ENCODE data around the gene CAPN15.

Gene CAPN15

DNA sequence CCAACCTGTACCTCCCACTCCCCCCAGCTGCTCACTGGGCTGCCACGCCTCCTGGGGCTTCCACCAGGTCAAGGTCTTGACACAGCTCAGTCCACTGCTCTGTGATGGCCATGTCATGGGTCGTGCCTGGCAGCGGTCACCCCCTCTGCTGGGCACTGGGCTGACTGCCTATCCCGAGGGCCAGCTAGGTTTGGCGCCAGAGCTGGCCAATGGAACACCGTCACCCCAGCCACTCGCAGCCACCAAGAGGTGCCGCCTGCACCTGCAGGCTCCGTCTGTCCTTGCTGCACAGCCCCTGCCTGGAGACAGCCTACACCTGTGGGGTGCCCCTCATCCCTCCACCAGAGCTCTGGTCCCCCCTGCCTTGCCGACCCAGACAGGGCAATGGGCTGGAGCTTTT lies 57.8 kb downstream of the CAPN15 start:
- Histone ChIP-seq H3K4me3 (IDR thresholded peaks at IDR 0.05; ENCODE audit: insufficient read depth, low read depth, low read length) (no peak overlapping the region), H3K9ac (no peak overlapping the region), H3K79me2 (ENCODE audit: insufficient read depth, low read depth) (peaks cover 19% of the 10 kb centered on the region; the same call in 1 of the 2 replicates), H4K20me1 (ENCODE audit: insufficient read depth) (no peaks in the 10 kb centered on the region), H3K36me3 (ENCODE audit: insufficient read depth) (no peaks in the 10 kb centered on the region), H2AFZ (ENCODE audit: low read depth) (no peak overlapping the region), H3K27me3 (ENCODE audit: insufficient read depth, low read depth) (no peaks in the 10 kb centered on the region; the same call in 1 of the 2 replicates), H3K27ac (no peak overlapping the region), H3K4me2 (no peak overlapping the region), H3K4me1 (ENCODE audit: low read depth, poor library complexity, severe bottlenecking) (peaks cover 15% of the 10 kb centered on the region)
- TF ChIP-seq, protein P1, sequence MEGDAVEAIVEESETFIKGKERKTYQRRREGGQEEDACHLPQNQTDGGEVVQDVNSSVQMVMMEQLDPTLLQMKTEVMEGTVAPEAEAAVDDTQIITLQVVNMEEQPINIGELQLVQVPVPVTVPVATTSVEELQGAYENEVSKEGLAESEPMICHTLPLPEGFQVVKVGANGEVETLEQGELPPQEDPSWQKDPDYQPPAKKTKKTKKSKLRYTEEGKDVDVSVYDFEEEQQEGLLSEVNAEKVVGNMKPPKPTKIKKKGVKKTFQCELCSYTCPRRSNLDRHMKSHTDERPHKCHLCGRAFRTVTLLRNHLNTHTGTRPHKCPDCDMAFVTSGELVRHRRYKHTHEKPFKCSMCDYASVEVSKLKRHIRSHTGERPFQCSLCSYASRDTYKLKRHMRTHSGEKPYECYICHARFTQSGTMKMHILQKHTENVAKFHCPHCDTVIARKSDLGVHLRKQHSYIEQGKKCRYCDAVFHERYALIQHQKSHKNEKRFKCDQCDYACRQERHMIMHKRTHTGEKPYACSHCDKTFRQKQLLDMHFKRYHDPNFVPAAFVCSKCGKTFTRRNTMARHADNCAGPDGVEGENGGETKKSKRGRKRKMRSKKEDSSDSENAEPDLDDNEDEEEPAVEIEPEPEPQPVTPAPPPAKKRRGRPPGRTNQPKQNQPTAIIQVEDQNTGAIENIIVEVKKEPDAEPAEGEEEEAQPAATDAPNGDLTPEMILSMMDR (conservative IDR thresholded peaks at IDR 0.05; ENCODE audit: low read depth, low read length) = no peak

DNA sequence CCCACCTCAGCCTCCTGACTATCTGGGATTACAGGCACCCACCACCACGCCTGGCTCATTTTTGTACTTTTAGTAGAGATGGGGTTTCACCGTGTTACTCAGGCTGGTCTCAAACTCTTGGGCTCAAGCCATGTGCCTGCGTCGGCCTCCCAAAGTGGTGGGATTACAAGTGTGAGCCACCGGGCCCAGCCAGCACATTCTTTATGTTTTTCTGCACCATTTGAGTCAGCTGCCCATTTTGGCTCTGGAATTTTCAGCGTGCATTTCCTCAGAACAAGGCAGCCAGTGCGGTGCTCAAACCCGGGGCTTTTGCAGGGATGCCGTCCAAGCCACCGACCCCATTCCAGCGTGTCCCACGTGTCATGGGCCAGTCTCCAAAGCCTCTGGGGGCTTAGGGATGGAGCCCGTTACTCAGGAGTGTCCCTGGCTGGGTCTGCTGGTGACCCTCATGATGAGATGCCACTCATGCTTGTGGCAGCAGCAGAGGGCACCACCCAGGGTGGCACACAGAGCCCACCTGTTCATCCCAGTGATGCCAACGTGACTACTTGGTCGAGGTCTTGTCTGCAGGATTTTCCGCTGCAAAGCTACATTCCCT lies 58.6 kb downstream of the CAPN15 start:
- Histone ChIP-seq H3K27me3 (ENCODE audit: insufficient read depth, low read depth) (no peaks in the 10 kb centered on the region; the same call in 1 of the 2 replicates), H3K4me1 (ENCODE audit: low read depth, poor library complexity, severe bottlenecking) (peaks cover 19% of the 10 kb centered on the region), H3K36me3 (ENCODE audit: insufficient read depth) (no peaks in the 10 kb centered on the region), H3K9ac (no peak overlapping the region), H3K4me2 (no peak overlapping the region), H3K27ac (no peak overlapping the region), H4K20me1 (ENCODE audit: insufficient read depth) (no peaks in the 10 kb centered on the region), H3K79me2 (ENCODE audit: insufficient read depth, low read depth) (peaks cover 25% of the 10 kb centered on the region), H3K4me3 (IDR thresholded peaks at IDR 0.05; ENCODE audit: insufficient read depth, low read depth, low read length) (no peak overlapping the region), H2AFZ (ENCODE audit: low read depth) (no peak overlapping the region)
- TF ChIP-seq, protein P1 (conservative IDR thresholded peaks at IDR 0.05; ENCODE audit: low read depth, low read length) = no peak

DNA sequence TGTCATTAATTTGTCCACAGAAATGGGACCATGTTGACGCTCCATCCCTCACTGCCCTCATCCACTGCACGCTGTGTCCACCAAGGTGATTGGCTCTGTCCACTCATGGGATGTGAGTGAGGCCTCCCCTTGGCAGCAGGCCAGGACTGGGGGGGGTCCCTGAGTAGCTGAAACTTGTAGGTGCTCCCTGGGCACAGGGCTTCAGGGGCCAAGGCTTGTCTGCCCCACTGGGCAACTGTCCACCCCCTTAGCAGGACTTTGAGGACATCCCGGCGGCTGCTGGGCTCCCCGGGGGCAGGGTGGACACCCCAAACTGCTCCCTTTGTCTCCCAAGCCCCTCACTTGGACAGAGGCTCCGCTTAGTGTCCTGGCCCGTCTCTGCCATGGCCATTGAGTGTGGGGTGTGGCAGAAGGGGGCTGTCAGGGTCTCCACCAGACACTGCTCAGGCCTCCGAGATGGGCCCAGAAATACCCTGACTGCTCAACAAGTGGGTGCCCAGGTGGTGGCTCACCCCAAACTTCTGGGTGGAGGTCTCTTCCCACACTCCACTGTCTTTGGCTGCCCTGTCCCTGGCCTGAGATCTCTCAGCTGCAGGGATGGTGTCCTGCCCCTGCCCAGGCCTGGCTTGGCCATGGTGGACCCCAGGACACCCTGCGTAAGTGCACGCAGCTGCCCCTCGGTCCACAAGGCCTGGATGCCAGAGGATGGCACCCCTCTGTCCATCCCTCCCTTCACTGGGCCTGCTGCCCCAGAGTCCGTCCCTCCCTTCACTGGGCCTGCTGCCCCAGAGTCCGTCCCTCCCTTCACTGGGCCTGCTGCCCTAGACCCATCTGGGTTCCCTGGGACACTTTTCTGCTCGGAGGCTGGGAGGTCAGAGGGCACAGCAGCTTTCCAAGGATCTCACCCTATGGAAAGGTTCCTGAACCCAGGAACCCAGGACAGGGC lies 59.4 kb downstream of the CAPN15 start:
- TF ChIP-seq, protein P1 (conservative IDR thresholded peaks at IDR 0.05; ENCODE audit: low read depth, low read length) = no peak
- Histone ChIP-seq H3K36me3 (ENCODE audit: insufficient read depth) (no peaks in the 10 kb centered on the region), H3K79me2 (ENCODE audit: insufficient read depth, low read depth) (peaks cover 32% of the 10 kb centered on the region), H3K27me3 (ENCODE audit: insufficient read depth, low read depth) (no peaks in the 10 kb centered on the region; the same call in 1 of the 2 replicates), H3K4me1 (ENCODE audit: low read depth, poor library complexity, severe bottlenecking) (peaks cover 22% of the 10 kb centered on the region), H2AFZ (ENCODE audit: low read depth) (no peak overlapping the region), H3K4me3 (IDR thresholded peaks at IDR 0.05; ENCODE audit: insufficient read depth, low read depth, low read length) (no peak overlapping the region), H3K27ac (peak overlapping the region; percentile 94; the same call in 1 of the 2 replicates), H4K20me1 (ENCODE audit: insufficient read depth) (no peaks in the 10 kb centered on the region), H3K4me2 (peak overlapping the region; percentile 74), H3K9ac (peak overlapping the region; percentile 94; the same call in 1 of the 2 replicates)

DNA sequence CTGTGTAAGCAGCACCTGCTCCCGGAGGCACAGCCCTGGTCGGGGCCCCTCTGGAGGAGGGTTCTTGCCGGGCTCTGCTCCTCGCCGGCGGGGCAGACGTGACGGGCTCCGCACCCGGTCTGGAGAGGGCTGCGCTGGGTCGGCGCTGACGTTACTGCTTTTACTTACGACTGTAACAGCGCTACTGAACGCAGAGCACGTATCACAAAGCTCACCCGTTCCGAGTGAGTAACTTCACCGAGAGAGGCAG lies 61.1 kb downstream of the CAPN15 start:
- H3K36me3 ChIP-seq (ENCODE audit: insufficient read depth) = no peaks in the 10 kb centered on the region
- H3K4me2 ChIP-seq = peak overlapping the region; percentile 74; the same call in 1 of the 2 replicates
- no peaks in the 10 kb centered on the region for H4K20me1 ChIP-seq (ENCODE audit: insufficient read depth)
- TF ChIP-seq, protein P1 (conservative IDR thresholded peaks at IDR 0.05; ENCODE audit: low read depth, low read length) = no peak
- peak overlapping the region; percentile 94 for H3K27ac ChIP-seq
- peaks cover 22% of the 10 kb centered on the region for H3K4me1 ChIP-seq (ENCODE audit: low read depth, poor library complexity, severe bottlenecking)
- no peak overlapping the region for H3K4me3 ChIP-seq (IDR thresholded peaks at IDR 0.05; ENCODE audit: insufficient read depth, low read depth, low read length)
- no peak overlapping the region for H2AFZ ChIP-seq (ENCODE audit: low read depth)
- no peaks in the 10 kb centered on the region; the same call in 1 of the 2 replicates for H3K27me3 ChIP-seq (ENCODE audit: insufficient read depth, low read depth)
- peak overlapping the region; percentile 94 for H3K9ac ChIP-seq
- H3K79me2 ChIP-seq (ENCODE audit: insufficient read depth, low read depth) = peaks cover 40% of the 10 kb centered on the region

All from KMS-11 (cell line).